GM12878 (cell line): ENCODE results near the gene IRX5. TPM values are rescaled to one million over a fixed set of nuclear protein-coding genes. Genes with fewer than 3 reads are reported as not detected.

ENCODE experiments used
- ATAC-seq: fragments of 200-7000 bp; cut with Tn5 transposase; 3 replicates; pipeline ENCODE4 v1.9.1; 2020; ENCODE audit warnings: mild to moderate bottlenecking, moderate library complexity
- BruUV-seq: library from RNA; stranded (reverse); fragments of 400-500 nt; replicated peaks from 2 replicates; lab custom pipeline; 2021; lab: Mats Ljungman, UMichigan
- CTCF ChIA-PET: fragments of 300-600 bp; sonication (Branson Sonifier 250); formaldehyde crosslinking; extraction: SDS; loops from one replicate; lab custom pipeline; 2021; ENCODE audit warnings: inconsistent platforms; lab: Yijun Ruan, JAX
- POLR2A ChIA-PET: fragments of 350-600 bp; formaldehyde crosslinking; extraction: SDS; loops from one replicate; lab custom pipeline; 2021; ENCODE audit warnings: inconsistent platforms; lab: Charles Lee
- RAD21 ChIA-PET: fragments of 300-600 bp; sonication (Branson Sonifier 250); formaldehyde crosslinking; loops from one replicate; lab custom pipeline; 2023; ENCODE audit warnings: antibody characterized with exemption; ENCODE audit not compliant: unreplicated experiment; lab: Charles Lee
- SMC1A ChIA-PET: fragments of 300-600 bp; sonication (Branson Sonifier 250); formaldehyde crosslinking; loops from one replicate; lab custom pipeline; 2023; ENCODE audit not compliant: unreplicated experiment, uncharacterized antibody; lab: Charles Lee
- DNase-seq: peaks from one replicate; pipeline ENCODE4 v3.0.0-alpha.2; 2011; ENCODE audit warnings: low read depth, low spot score
- FAIRE-seq: peaks from 3 replicates; lab custom pipeline; 2011; peaks lifted over from hg19 to GRCh38; lab: Jason Lieb, UNC
- H2AFZ ChIP-seq: 2 replicates; pipeline ENCODE4 v1.6.0; 2011; ENCODE audit warnings: low read depth, low read length, control low read depth; ENCODE audit not compliant: control insufficient read depth
- H3K27ac ChIP-seq: 2 replicates; pipeline ENCODE4 v1.5.1; 2011; ENCODE audit warnings: control low read depth; ENCODE audit not compliant: control insufficient read depth, insufficient read depth
- H3K27me3 ChIP-seq, 2 experiments: replicated peaks in 1 of 2; 2 replicates each; pipeline versions ENCODE4 v1.6.0 to v1.6.1; 2011; ENCODE audit warnings: low read length in 1 of 2; ENCODE audit not compliant: control insufficient read depth in 2 of 2, insufficient read depth in 2 of 2
- H3K36me3 ChIP-seq, 2 experiments: 2 replicates each; pipeline ENCODE4 v1.5.1; 2011; ENCODE audit warnings: low read length in 1 of 2; ENCODE audit not compliant: control insufficient read depth in 2 of 2, insufficient read depth in 2 of 2
- H3K4me1 ChIP-seq: 2 replicates; pipeline ENCODE4 v1.6.1; 2011; ENCODE audit warnings: mild to moderate bottlenecking, low read length, moderate library complexity, mixed read lengths; ENCODE audit not compliant: control insufficient read depth, insufficient read depth
- H3K4me2 ChIP-seq: 2 replicates; pipeline ENCODE4 v1.6.0; 2011; ENCODE audit warnings: control low read depth; ENCODE audit not compliant: control insufficient read depth, insufficient read depth
- H3K4me3 ChIP-seq: fragments of 200-600 bp; sonication (generic); 2 replicates; pipeline ENCODE4 v1.5.1; 2016
- H3K79me2 ChIP-seq: 2 replicates; pipeline ENCODE4 v1.6.0; 2011; ENCODE audit warnings: low read length; ENCODE audit not compliant: control insufficient read depth, insufficient read depth
- H3K9ac ChIP-seq: 2 replicates; pipeline ENCODE4 v1.8.0; 2011; ENCODE audit warnings: low read length, control low read depth, mixed read lengths; ENCODE audit not compliant: control insufficient read depth, insufficient read depth
- H3K9me3 ChIP-seq: replicated peaks from 3 replicates; pipeline ENCODE4 v1.5.1; 2011; ENCODE audit warnings: mild to moderate bottlenecking, low read length; ENCODE audit not compliant: control insufficient read depth, insufficient read depth
- H4K20me1 ChIP-seq: 2 replicates; pipeline ENCODE4 v1.6.0; 2011; ENCODE audit not compliant: control insufficient read depth, insufficient read depth
- ASH2L ChIP-seq: fragments of 300-600, 200-600 bp; sonication (generic); IDR thresholded peaks from 2 replicates; pipeline ENCODE4 v1.6.1; 2017; ENCODE audit warnings: low read depth, mild to moderate bottlenecking, borderline replicate concordance
- ATF7 ChIP-seq: fragments of 450-650 bp; IDR thresholded peaks from 2 replicates; pipeline ENCODE4 v1.6.1; 2016; ENCODE audit warnings: low read depth, mild to moderate bottlenecking
- CREM ChIP-seq: IDR thresholded peaks from 2 replicates; pipeline ENCODE4 v1.6.1; 2014; ENCODE audit warnings: antibody characterized with exemption, low read depth
- PAX8 ChIP-seq: fragments of 450-650 bp; IDR thresholded peaks from 2 replicates; pipeline ENCODE4 v1.6.1; 2017; ENCODE audit warnings: mild to moderate bottlenecking, moderate library complexity
- WGBS: methylation state at CpG from one replicate; pipeline ENCODE4 v1.1.6; 2016; ENCODE audit warnings: low lambda C conversion rate; ENCODE audit not compliant: insufficient replicate concordance, insufficient coverage; ENCODE audit errors: missing lambda C conversion rate; 5-methylcytosine and 5-hydroxymethylcytosine counted together
- in situ Hi-C: fragments of 300-500 bp; cut with MboI; formaldehyde crosslinking; loops from 9 replicates; pipeline ENCODE4 v1.14.3; 2018; ENCODE audit warnings: mixed read lengths
- intact Hi-C: fragments of 100-400 bp; cut with micrococcal nuclease; formaldehyde crosslinking; loops from one replicate; pipeline ENCODE4 v1.14.2; 2022; ENCODE audit not compliant: unreplicated experiment
- polyA plus RNA-seq, 11 experiments: library from polyadenylated mRNA; depleted of rRNA in 4 of 11; unstranded in 6 of 11; stranded (reverse) in 5 of 11; fragments of >200 nt; fragmentation: Nextera tagmentation in 4 of 11; fragmentation: Illumina TruSeq in 1 of 11; extraction: Ambion mirVana in 4 of 11; extraction: Trizol in 1 of 11; gene quantifications; 1 replicate in 1 of 11; 2 replicates in 10 of 11; pipeline versions ENCODE4 v1.2.1 to v1.2.3, GENCODE V29; 2011 to 2016; ENCODE audit warnings: inconsistent platforms in 2 of 11, missing spikeins in 2 of 11, low read depth in 1 of 11
- total RNA-seq, 4 experiments: library from RNA; depleted of rRNA in 3 of 4; stranded (reverse); fragments of >200 nt in 3 of 4; fragmentation: Illumina TruSeq in 1 of 4; extraction: Trizol in 1 of 4; gene quantifications; 2 replicates each; pipeline versions ENCODE4 v1.2.1 to v1.2.3, GENCODE V29; 2013 to 2021
- TF ChIP-seq, protein P1 (sequence below): fragments of 450-650 bp; IDR thresholded peaks from 2 replicates; pipeline ENCODE4 v1.6.1; 2017; ENCODE audit warnings: mild to moderate bottlenecking, moderate library complexity

The IRX5 gene
- total and polyA plus RNA-seq, 10 of the 15 experiments (the other 5 are each of a cell fraction or from before 2014, with no cell fraction given): 0.08 TPM; not detected in 9

DNA sequence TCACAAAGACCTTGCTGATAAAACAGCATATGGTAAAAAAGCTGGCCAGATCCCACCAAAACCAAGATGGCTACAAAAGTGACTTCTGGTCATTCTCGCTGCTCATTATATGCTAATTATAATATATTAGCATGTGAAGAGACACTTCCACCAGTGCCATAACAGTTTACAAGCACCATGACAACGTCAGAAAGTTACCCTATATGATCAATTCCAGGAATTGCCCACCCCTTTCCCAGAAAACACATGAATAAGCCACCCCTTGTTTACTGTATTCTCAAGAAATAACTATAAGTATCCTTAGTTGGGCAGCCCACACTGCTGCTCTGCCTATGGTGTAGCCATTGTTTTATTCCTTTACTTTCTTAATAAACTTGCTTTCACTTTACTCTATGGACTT lies 44.6 kb upstream of the IRX5 start (continued):
- no peak for TF ChIP-seq PAX8

DNA sequence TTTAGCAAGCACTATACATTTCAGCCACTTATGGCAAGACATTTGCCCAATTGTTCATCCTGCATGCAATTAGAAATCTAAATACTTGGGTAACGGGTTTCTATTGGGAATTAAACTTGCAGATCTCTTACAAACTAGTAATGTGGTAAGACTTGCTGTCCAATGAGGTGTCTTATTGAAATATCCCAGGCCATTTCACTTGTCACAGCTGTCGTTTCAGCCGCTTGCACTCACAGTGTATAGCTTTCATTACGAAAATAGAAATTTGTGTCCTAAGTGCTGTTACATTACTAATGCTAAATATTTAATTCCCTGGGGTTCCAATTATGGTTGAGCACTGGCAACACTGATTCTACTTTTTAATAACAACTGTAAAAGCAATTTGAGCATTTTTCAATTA lies 40.3 kb upstream of the IRX5 start:
- H4K20me1 ChIP-seq: no peaks in the 10 kb centered on the region
- in situ Hi-C loops (no loop called here), intact Hi-C loops (no loop called here)
- FAIRE-seq (no peak), DNase-seq (no peak), ATAC-seq (no peak)
- no peak overlapping the region for H3K27ac ChIP-seq
- POLR2A ChIA-PET: no interaction called here
- H3K4me3 ChIP-seq: no peak overlapping the region
- H3K4me1 ChIP-seq: no peaks in the 10 kb centered on the region
- CTCF ChIA-PET: no interaction called here
- SMC1A ChIA-PET: no interaction called here
- TF ChIP-seq, protein P1, sequence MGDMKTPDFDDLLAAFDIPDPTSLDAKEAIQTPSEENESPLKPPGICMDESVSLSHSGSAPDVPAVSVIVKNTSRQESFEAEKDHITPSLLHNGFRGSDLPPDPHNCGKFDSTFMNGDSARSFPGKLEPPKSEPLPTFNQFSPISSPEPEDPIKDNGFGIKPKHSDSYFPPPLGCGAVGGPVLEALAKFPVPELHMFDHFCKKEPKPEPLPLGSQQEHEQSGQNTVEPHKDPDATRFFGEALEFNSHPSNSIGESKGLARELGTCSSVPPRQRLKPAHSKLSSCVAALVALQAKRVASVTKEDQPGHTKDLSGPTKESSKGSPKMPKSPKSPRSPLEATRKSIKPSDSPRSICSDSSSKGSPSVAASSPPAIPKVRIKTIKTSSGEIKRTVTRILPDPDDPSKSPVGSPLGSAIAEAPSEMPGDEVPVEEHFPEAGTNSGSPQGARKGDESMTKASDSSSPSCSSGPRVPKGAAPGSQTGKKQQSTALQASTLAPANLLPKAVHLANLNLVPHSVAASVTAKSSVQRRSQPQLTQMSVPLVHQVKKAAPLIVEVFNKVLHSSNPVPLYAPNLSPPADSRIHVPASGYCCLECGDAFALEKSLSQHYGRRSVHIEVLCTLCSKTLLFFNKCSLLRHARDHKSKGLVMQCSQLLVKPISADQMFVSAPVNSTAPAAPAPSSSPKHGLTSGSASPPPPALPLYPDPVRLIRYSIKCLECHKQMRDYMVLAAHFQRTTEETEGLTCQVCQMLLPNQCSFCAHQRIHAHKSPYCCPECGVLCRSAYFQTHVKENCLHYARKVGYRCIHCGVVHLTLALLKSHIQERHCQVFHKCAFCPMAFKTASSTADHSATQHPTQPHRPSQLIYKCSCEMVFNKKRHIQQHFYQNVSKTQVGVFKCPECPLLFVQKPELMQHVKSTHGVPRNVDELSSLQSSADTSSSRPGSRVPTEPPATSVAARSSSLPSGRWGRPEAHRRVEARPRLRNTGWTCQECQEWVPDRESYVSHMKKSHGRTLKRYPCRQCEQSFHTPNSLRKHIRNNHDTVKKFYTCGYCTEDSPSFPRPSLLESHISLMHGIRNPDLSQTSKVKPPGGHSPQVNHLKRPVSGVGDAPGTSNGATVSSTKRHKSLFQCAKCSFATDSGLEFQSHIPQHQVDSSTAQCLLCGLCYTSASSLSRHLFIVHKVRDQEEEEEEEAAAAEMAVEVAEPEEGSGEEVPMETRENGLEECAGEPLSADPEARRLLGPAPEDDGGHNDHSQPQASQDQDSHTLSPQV: no peak
- TF ChIP-seq CREM (no peak), ASH2L (no peak), ATF7 (no peak)
- no peaks in the 10 kb centered on the region for H3K79me2 ChIP-seq
- no peak overlapping the region for H3K4me2 ChIP-seq
- WGBS: 62% methylated on average over 4 of the region's 4 CpGs
- no peaks in the 10 kb centered on the region for H3K27me3 ChIP-seq
- no peaks in the 10 kb centered on the region for H3K9me3 ChIP-seq
- BruUV-seq: no TSS peak
- H2AFZ ChIP-seq: no peak overlapping the region
- no peaks in the 10 kb centered on the region for H3K36me3 ChIP-seq
- no peak overlapping the region for H3K9ac ChIP-seq
- RAD21 ChIA-PET: no interaction called here
